NCI-H774 (cell line): ENCODE measurements around the gene SPIRE2.

Source experiments
- DNase-seq: peaks from one replicate; lab custom pipeline; 2025; lab: John Stamatoyannopoulos, UW

The SPIRE2 gene

DNA sequence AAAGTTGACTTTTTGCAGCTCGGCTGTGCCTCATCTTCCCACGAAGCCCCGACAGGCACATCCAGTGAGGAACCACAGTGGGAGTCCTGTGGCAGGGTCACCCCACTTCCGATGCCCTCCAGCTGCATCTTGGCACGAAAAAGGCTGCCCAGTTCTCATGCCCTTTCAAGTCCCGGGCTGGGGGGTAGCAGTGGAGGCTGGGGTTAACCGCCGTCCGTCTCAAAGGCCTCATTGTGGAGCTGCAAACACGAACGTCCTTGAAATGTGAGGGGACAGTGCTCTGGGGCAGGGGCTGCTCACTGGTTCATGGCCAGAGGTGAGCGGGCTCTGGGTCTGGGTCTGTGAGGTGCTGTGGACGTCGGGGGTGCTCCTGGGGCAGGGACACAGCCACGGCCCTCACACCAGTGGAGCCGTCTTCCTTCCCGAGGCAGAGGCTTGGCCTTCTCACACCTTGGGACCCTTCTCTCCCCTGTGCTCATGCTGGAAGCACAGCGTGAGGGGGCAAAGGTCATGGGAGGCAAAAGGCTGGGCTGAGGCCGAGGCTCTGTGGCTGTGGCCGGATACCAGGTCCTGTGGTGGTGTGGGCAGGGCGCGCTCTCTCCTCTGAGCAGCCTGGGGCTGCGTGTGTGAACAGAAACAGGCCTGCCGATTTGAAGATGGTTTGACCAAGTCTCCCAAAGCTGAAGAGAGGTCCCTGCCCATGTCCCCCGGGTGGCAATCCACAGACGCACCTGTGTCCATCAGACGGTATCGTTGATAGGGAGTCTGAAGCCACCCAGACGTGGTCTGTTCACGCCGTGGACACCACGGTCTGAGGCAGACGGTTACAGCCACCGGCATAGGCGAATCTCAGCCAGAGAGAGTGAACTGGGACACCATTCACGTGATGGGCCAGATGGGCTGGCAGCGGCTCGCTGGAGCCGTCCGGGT is 87.3 kb downstream of the SPIRE2 start:
- no peak for DNase-seq

- no peak for DNase-seq
Measured at GRCh38 chr16:89917773-89918452, 89.6 kb downstream of the SPIRE2 start.

- DNase-seq, result no peak
Measured at GRCh38 chr16:89918453-89919347, 90.4 kb downstream of the SPIRE2 start, which contains the start of gene MC1R. Gene MC1R, plus strand, starts transcription at chr16:89918862. Its CDS starts 397 bp downstream, at chr16:89919259.

DNA sequence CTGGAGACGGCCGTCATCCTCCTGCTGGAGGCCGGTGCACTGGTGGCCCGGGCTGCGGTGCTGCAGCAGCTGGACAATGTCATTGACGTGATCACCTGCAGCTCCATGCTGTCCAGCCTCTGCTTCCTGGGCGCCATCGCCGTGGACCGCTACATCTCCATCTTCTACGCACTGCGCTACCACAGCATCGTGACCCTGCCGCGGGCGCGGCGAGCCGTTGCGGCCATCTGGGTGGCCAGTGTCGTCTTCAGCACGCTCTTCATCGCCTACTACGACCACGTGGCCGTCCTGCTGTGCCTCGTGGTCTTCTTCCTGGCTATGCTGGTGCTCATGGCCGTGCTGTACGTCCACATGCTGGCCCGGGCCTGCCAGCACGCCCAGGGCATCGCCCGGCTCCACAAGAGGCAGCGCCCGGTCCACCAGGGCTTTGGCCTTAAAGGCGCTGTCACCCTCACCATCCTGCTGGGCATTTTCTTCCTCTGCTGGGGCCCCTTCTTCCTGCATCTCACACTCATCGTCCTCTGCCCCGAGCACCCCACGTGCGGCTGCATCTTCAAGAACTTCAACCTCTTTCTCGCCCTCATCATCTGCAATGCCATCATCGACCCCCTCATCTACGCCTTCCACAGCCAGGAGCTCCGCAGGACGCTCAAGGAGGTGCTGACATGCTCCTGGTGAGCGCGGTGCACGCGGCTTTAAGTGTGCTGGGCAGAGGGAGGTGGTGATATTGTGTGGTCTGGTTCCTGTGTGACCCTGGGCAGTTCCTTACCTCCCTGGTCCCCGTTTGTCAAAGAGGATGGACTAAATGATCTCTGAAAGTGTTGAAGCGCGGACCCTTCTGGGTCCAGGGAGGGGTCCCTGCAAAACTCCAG is 91.5 kb downstream of the SPIRE2 start:
- no peak for DNase-seq

DNA sequence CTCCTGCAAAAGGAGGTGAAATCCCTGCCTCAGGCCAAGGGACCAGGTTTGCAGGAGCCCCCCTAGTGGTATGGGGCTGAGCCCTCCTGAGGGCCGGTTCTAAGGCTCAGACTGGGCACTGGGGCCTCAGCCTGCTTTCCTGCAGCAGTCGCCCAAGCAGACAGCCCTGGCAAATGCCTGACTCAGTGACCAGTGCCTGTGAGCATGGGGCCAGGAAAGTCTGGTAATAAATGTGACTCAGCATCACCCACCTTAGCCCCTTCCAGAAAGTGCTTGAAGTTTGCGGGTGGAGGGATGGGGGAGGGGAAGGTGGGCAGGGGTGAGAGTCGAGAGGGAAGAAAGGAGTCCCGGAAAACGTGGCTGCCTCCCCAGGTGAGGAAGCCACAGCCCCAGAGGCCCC is 92.4 kb downstream of the SPIRE2 start:
- DNase-seq, result no peak
